ENCODE data around the gene LBHD2. TPM values are rescaled to one million over a fixed set of nuclear protein-coding genes. Genes with fewer than 3 reads are reported as not detected.
A peak's percentile ranks its signal among the peaks of the same experiment; 100 is the strongest.

Gene LBHD2
- total and polyA plus RNA-seq, 2 experiments from 2014 or later = not detected

DNA sequence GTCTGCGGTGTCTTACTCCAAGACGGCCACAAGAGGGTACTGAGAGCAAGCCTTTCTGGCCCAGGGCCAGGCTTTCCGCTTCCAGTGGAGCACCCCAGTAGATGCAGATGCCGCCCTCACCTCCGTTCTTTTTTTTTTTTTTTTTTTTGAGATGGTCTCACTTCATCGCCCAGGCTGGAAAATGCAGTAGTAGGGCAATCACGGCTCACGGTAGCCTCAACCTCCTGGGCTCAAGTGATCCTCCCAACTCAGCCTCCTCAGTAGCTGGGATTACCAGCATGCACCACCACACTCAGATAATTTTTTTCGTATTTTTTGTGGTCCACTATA, 5.6 kb upstream of the LBHD2 start:
- H3K4me1 ChIP-seq (ENCODE audit: insufficient read depth) = no peaks in the 10 kb centered on the region; the same call in 1 of the 2 replicates
- H3K79me2 ChIP-seq (replicated peaks; ENCODE audit: insufficient read depth) = no peaks in the 10 kb centered on the region
- H3K9me2 ChIP-seq (ENCODE audit: insufficient read depth) = peaks cover 11% of the 10 kb centered on the region; the same call in 1 of the 2 replicates
- no peaks in the 10 kb centered on the region for H3F3A ChIP-seq (replicated peaks; ENCODE audit: low read depth)
- H3K4me3 ChIP-seq = no peak overlapping the region
- TF ChIP-seq CREB1 (CRISPR knock-in tag; IDR thresholded peaks at IDR 0.05; ENCODE audit: low read depth) (no peak), STAT1 (IDR thresholded peaks at IDR 0.05; ENCODE audit: unreplicated experiment) (no peak), EZH2 (IDR thresholded peaks at IDR 0.05; ENCODE audit: low read depth, unreplicated experiment) (no peak)
- TF ChIP-seq, protein P1, sequence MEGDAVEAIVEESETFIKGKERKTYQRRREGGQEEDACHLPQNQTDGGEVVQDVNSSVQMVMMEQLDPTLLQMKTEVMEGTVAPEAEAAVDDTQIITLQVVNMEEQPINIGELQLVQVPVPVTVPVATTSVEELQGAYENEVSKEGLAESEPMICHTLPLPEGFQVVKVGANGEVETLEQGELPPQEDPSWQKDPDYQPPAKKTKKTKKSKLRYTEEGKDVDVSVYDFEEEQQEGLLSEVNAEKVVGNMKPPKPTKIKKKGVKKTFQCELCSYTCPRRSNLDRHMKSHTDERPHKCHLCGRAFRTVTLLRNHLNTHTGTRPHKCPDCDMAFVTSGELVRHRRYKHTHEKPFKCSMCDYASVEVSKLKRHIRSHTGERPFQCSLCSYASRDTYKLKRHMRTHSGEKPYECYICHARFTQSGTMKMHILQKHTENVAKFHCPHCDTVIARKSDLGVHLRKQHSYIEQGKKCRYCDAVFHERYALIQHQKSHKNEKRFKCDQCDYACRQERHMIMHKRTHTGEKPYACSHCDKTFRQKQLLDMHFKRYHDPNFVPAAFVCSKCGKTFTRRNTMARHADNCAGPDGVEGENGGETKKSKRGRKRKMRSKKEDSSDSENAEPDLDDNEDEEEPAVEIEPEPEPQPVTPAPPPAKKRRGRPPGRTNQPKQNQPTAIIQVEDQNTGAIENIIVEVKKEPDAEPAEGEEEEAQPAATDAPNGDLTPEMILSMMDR (conservative IDR thresholded peaks at IDR 0.05; ENCODE audit: low read depth in 2 of 2) = peak; percentile 71 to 94
- no peaks in the 10 kb centered on the region for H3K36me3 Mint-ChIP-seq (ENCODE audit: low read depth)
- no peak overlapping the region for H3K4me3 Mint-ChIP-seq
- peaks cover 4% of the 10 kb centered on the region for H3K27me3 Mint-ChIP-seq (ENCODE audit: insufficient read depth, low read depth, poor library complexity)
- no peak overlapping the region for H3K27ac ChIP-seq (ENCODE audit: low read depth)
- H3K4me2 ChIP-seq = no peak overlapping the region
- H4K20me1 ChIP-seq (replicated peaks; ENCODE audit: insufficient read depth) = no peaks in the 10 kb centered on the region
- peak; percentile 78 for ATAC-seq
- H2AFZ ChIP-seq = no peak overlapping the region
- peak; percentile 92 for DNase-seq (ENCODE audit: low spot score)
- no peak overlapping the region for H3K27ac Mint-ChIP-seq
- H3K4me1 Mint-ChIP-seq = no peaks in the 10 kb centered on the region; the same call in 2 of the 3 replicates
- H3K36me3 ChIP-seq (ENCODE audit: insufficient read depth) = no peaks in the 10 kb centered on the region
- peaks cover 19% of the 10 kb centered on the region for H3K27me3 ChIP-seq (ENCODE audit: insufficient read depth)
- no peaks in the 10 kb centered on the region for H3K9me3 Mint-ChIP-seq

DNA sequence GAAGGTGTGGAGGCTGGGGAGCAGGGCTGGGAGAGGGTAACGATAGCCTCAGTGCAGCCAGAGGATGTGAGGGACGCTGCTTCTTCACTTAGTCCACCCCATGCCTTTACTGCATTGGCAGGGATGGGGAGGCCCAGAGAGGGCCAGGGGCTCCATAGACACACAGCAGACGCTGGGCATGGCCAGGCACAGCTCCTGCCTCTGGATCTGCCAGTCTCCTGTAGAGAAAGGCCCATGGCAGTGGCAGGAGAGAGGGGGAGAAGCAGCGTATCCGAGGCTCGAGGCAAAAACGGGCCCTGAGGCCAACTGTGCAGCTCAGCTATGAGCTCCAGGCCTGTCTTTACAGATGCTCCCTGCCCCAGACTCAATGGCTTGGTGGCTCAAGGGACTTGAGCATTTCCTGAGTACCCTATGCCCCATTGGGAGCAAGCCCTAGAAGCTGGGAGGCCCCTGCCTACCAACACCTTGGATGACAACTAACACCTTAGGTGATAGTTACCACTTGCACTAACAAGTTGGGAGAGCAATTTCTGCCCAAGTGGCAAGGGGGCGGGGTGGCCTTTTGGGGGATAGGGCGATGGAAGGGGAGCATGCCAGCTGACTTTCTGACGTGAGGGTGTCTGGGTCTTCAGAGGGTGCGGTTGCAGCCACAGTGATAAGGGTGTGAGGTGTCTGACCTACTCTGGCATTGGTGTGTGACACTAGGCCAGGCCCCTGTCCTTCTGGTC, 5.0 kb upstream of the LBHD2 start:
- no peaks in the 10 kb centered on the region for H3K36me3 ChIP-seq (ENCODE audit: insufficient read depth)
- no peaks in the 10 kb centered on the region for H3K79me2 ChIP-seq (replicated peaks; ENCODE audit: insufficient read depth)
- Mint-ChIP-seq H3K9me3 (no peaks in the 10 kb centered on the region), H3K27me3 (ENCODE audit: insufficient read depth, low read depth, poor library complexity) (peaks cover 10% of the 10 kb centered on the region), H3K4me1 (no peaks in the 10 kb centered on the region; the same call in 2 of the 3 replicates), H3K36me3 (ENCODE audit: low read depth) (no peaks in the 10 kb centered on the region), H3K4me3 (no peak overlapping the region), H3K27ac (no peak overlapping the region)
- no peaks in the 10 kb centered on the region for H4K20me1 ChIP-seq (replicated peaks; ENCODE audit: insufficient read depth)
- no peak for DNase-seq (ENCODE audit: low spot score)
- H2AFZ ChIP-seq = no peak overlapping the region
- no peak overlapping the region for H3K27ac ChIP-seq (ENCODE audit: low read depth)
- no peaks in the 10 kb centered on the region for H3F3A ChIP-seq (replicated peaks; ENCODE audit: low read depth)
- H3K4me2 ChIP-seq = no peak overlapping the region
- H3K9me2 ChIP-seq (ENCODE audit: insufficient read depth) = peaks cover 11% of the 10 kb centered on the region; the same call in 1 of the 2 replicates
- TF ChIP-seq, protein P1 (conservative IDR thresholded peaks at IDR 0.05; ENCODE audit: low read depth in 2 of 2) = no peak
- TF ChIP-seq POLR2AphosphoS5 (IDR thresholded peaks at IDR 0.05; ENCODE audit: low read depth) (no peak), REST (IDR thresholded peaks at IDR 0.05; ENCODE audit: unreplicated experiment) (no peak), ZNF114 (CRISPR knock-in tag; IDR thresholded peaks at IDR 0.05) (no peak), ZNF331 (CRISPR knock-in tag; IDR thresholded peaks at IDR 0.05; ENCODE audit: low read depth) (no peak), JUNB (IDR thresholded peaks at IDR 0.05; ENCODE audit: unreplicated experiment) (no peak), EZH2phosphoT487 (IDR thresholded peaks at IDR 0.05; ENCODE audit: unreplicated experiment) (no peak)
- TF ChIP-seq, protein P2, sequence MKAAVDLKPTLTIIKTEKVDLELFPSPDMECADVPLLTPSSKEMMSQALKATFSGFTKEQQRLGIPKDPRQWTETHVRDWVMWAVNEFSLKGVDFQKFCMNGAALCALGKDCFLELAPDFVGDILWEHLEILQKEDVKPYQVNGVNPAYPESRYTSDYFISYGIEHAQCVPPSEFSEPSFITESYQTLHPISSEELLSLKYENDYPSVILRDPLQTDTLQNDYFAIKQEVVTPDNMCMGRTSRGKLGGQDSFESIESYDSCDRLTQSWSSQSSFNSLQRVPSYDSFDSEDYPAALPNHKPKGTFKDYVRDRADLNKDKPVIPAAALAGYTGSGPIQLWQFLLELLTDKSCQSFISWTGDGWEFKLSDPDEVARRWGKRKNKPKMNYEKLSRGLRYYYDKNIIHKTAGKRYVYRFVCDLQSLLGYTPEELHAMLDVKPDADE (IDR thresholded peaks at IDR 0.05) = no peak
- H3K27me3 ChIP-seq (ENCODE audit: insufficient read depth) = peaks cover 26% of the 10 kb centered on the region
- H3K4me3 ChIP-seq = no peak overlapping the region
- ATAC-seq = no peak
- H3K4me1 ChIP-seq (ENCODE audit: insufficient read depth) = no peaks in the 10 kb centered on the region; the same call in 1 of the 2 replicates

All from GM23338 (cell line).